GM12878 (cell line): ENCODE results near the gene GSG1L. TPM values are rescaled to one million over a fixed set of nuclear protein-coding genes. Genes with fewer than 3 reads are reported as not detected.

Source experiments
- ATAC-seq: fragments of 200-7000 bp; cut with Tn5 transposase; 3 replicates; pipeline ENCODE4 v1.9.1; 2020; ENCODE audit warnings: mild to moderate bottlenecking, moderate library complexity
- BruUV-seq: library from RNA; stranded (reverse); fragments of 400-500 nt; replicated peaks from 2 replicates; lab custom pipeline; 2021; lab: Mats Ljungman, UMichigan
- CTCF ChIA-PET: fragments of 300-600 bp; sonication (Branson Sonifier 250); formaldehyde crosslinking; extraction: SDS; loops from one replicate; lab custom pipeline; 2021; ENCODE audit warnings: inconsistent platforms; lab: Yijun Ruan, JAX
- POLR2A ChIA-PET: fragments of 350-600 bp; formaldehyde crosslinking; extraction: SDS; loops from one replicate; lab custom pipeline; 2021; ENCODE audit warnings: inconsistent platforms; lab: Charles Lee
- RAD21 ChIA-PET: fragments of 300-600 bp; sonication (Branson Sonifier 250); formaldehyde crosslinking; loops from one replicate; lab custom pipeline; 2023; ENCODE audit warnings: antibody characterized with exemption; ENCODE audit not compliant: unreplicated experiment; lab: Charles Lee
- SMC1A ChIA-PET: fragments of 300-600 bp; sonication (Branson Sonifier 250); formaldehyde crosslinking; loops from one replicate; lab custom pipeline; 2023; ENCODE audit not compliant: unreplicated experiment, uncharacterized antibody; lab: Charles Lee
- DNase-seq: peaks from one replicate; pipeline ENCODE4 v3.0.0-alpha.2; 2011; ENCODE audit warnings: low read depth, low spot score
- FAIRE-seq: peaks from 3 replicates; lab custom pipeline; 2011; peaks lifted over from hg19 to GRCh38; lab: Jason Lieb, UNC
- H2AFZ ChIP-seq: 2 replicates; pipeline ENCODE4 v1.6.0; 2011; ENCODE audit warnings: low read depth, low read length, control low read depth; ENCODE audit not compliant: control insufficient read depth
- H3K27ac ChIP-seq: 2 replicates; pipeline ENCODE4 v1.5.1; 2011; ENCODE audit warnings: control low read depth; ENCODE audit not compliant: control insufficient read depth, insufficient read depth
- H3K27me3 ChIP-seq, 2 experiments: replicated peaks in 1 of 2; 2 replicates each; pipeline versions ENCODE4 v1.6.0 to v1.6.1; 2011; ENCODE audit warnings: low read length in 1 of 2; ENCODE audit not compliant: control insufficient read depth in 2 of 2, insufficient read depth in 2 of 2
- H3K36me3 ChIP-seq, 2 experiments: 2 replicates each; pipeline ENCODE4 v1.5.1; 2011; ENCODE audit warnings: low read length in 1 of 2; ENCODE audit not compliant: control insufficient read depth in 2 of 2, insufficient read depth in 2 of 2
- H3K4me1 ChIP-seq: 2 replicates; pipeline ENCODE4 v1.6.1; 2011; ENCODE audit warnings: mild to moderate bottlenecking, low read length, moderate library complexity, mixed read lengths; ENCODE audit not compliant: control insufficient read depth, insufficient read depth
- H3K4me2 ChIP-seq: 2 replicates; pipeline ENCODE4 v1.6.0; 2011; ENCODE audit warnings: control low read depth; ENCODE audit not compliant: control insufficient read depth, insufficient read depth
- H3K4me3 ChIP-seq: fragments of 200-600 bp; sonication (generic); 2 replicates; pipeline ENCODE4 v1.5.1; 2016
- H3K79me2 ChIP-seq: 2 replicates; pipeline ENCODE4 v1.6.0; 2011; ENCODE audit warnings: low read length; ENCODE audit not compliant: control insufficient read depth, insufficient read depth
- H3K9ac ChIP-seq: 2 replicates; pipeline ENCODE4 v1.8.0; 2011; ENCODE audit warnings: low read length, control low read depth, mixed read lengths; ENCODE audit not compliant: control insufficient read depth, insufficient read depth
- H3K9me3 ChIP-seq: replicated peaks from 3 replicates; pipeline ENCODE4 v1.5.1; 2011; ENCODE audit warnings: mild to moderate bottlenecking, low read length; ENCODE audit not compliant: control insufficient read depth, insufficient read depth
- H4K20me1 ChIP-seq: 2 replicates; pipeline ENCODE4 v1.6.0; 2011; ENCODE audit not compliant: control insufficient read depth, insufficient read depth
- BACH1 ChIP-seq: fragments of 450-650 bp; IDR thresholded peaks from 2 replicates; pipeline ENCODE4 v1.6.1; 2017; ENCODE audit warnings: mild to moderate bottlenecking, borderline replicate concordance
- BHLHE40 ChIP-seq, 2 experiments: fragments of 450-650 bp in 1 of 2; IDR thresholded peaks; 2 replicates each; pipeline ENCODE4 v1.6.1; 2011 to 2017; ENCODE audit warnings: low read depth in 2 of 2, borderline replicate concordance in 1 of 2, improper control_type of control experiment in 1 of 2, low read length in 1 of 2, mild to moderate bottlenecking in 1 of 2
- CHD2 ChIP-seq: IDR thresholded peaks from 2 replicates; pipeline ENCODE4 v1.6.1; 2011; ENCODE audit warnings: low read depth, low read length, improper control_type of control experiment, borderline replicate concordance
- ELK1 ChIP-seq: IDR thresholded peaks from 2 replicates; pipeline ENCODE4 v1.6.1; 2012; ENCODE audit warnings: low read depth, low read length, improper control_type of control experiment
- ESRRA ChIP-seq: IDR thresholded peaks from 2 replicates; pipeline ENCODE4 v1.6.1; 2012; ENCODE audit warnings: mild to moderate bottlenecking, low read length, improper control_type of control experiment
- KAT2A ChIP-seq: conservative IDR thresholded peaks from 2 replicates; pipeline ENCODE4 v1.6.1; 2011; ENCODE audit warnings: low read depth, low read length; ENCODE audit not compliant: control insufficient read depth
- PBX3 ChIP-seq: IDR thresholded peaks from 2 replicates; pipeline ENCODE4 v1.6.1; 2011; ENCODE audit warnings: mild to moderate bottlenecking, low read depth, low read length, moderate library complexity; ENCODE audit not compliant: insufficient replicate concordance
- RFX5 ChIP-seq: IDR thresholded peaks from 2 replicates; pipeline ENCODE4 v1.6.1; 2011; ENCODE audit warnings: low read depth, low read length, improper control_type of control experiment
- WGBS: methylation state at CpG from one replicate; pipeline ENCODE4 v1.1.6; 2016; ENCODE audit warnings: low lambda C conversion rate; ENCODE audit not compliant: insufficient replicate concordance, insufficient coverage; ENCODE audit errors: missing lambda C conversion rate; 5-methylcytosine and 5-hydroxymethylcytosine counted together
- in situ Hi-C: fragments of 300-500 bp; cut with MboI; formaldehyde crosslinking; loops from 9 replicates; pipeline ENCODE4 v1.14.3; 2018; ENCODE audit warnings: mixed read lengths
- intact Hi-C: fragments of 100-400 bp; cut with micrococcal nuclease; formaldehyde crosslinking; loops from one replicate; pipeline ENCODE4 v1.14.2; 2022; ENCODE audit not compliant: unreplicated experiment
- polyA plus RNA-seq, 11 experiments: library from polyadenylated mRNA; depleted of rRNA in 4 of 11; unstranded in 6 of 11; stranded (reverse) in 5 of 11; fragments of >200 nt; fragmentation: Nextera tagmentation in 4 of 11; fragmentation: Illumina TruSeq in 1 of 11; extraction: Ambion mirVana in 4 of 11; extraction: Trizol in 1 of 11; gene quantifications; 1 replicate in 1 of 11; 2 replicates in 10 of 11; pipeline versions ENCODE4 v1.2.1 to v1.2.3, GENCODE V29; 2011 to 2016; ENCODE audit warnings: inconsistent platforms in 2 of 11, missing spikeins in 2 of 11, low read depth in 1 of 11
- total RNA-seq, 4 experiments: library from RNA; depleted of rRNA in 3 of 4; stranded (reverse); fragments of >200 nt in 3 of 4; fragmentation: Illumina TruSeq in 1 of 4; extraction: Trizol in 1 of 4; gene quantifications; 2 replicates each; pipeline versions ENCODE4 v1.2.1 to v1.2.3, GENCODE V29; 2013 to 2021

Gene GSG1L
- total and polyA plus RNA-seq, 10 of the 15 experiments (the other 5 are each of a cell fraction or from before 2014, with no cell fraction given): not detected

GRCh38 chr16:27928542-27928941 lies 135.0 kb downstream of the GSG1L start (continued):
- TF ChIP-seq ELK1: no peak
- TF ChIP-seq, all 136 proteins: peak for 0

DNA sequence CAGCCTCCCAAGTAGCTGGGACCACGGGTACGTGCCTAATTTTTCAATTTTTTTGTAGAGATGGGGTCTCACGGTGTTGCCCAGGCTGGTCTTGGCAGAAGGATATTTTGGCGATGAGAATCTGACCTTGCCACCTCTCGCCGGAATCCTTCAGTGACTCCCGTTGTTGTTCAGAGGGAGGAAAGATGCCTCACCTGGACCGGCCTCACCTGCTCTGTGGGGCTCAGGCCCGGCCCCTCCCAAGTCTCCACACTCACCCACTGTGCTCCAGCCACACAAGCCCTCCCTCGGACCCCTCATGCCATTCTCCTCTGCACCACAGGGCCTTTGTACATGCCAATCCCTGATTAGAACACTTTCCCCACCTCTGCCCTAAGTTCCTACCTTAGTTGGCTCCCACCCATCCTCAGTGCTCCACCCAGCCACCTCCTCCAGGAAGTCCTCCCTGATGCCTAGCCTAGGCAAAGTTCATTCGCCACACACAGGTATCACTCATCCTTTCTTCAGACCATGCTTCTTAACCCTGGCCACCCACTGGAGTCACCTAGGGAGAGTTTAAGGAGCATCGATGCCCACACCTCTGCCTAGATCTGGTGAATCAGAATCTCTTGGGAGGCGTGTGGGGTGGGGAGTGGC lies 136.1 kb downstream of the GSG1L start:
- 25% methylated on average over 13 of the region's 13 CpGs for WGBS
- SMC1A ChIA-PET: no interaction called here

More for the DNA sequence above, 136.1 kb downstream of the GSG1L start:
- Histone ChIP-seq H3K36me3 (no peaks in the 10 kb centered on the region), H2AFZ (no peak overlapping the region), H3K4me3 (no peak overlapping the region), H3K4me1 (no peaks in the 10 kb centered on the region), H3K9me3 (no peaks in the 10 kb centered on the region), H3K27me3 (no peaks in the 10 kb centered on the region), H3K9ac (no peak overlapping the region), H3K27ac (no peak overlapping the region), H4K20me1 (no peaks in the 10 kb centered on the region), H3K79me2 (no peaks in the 10 kb centered on the region), H3K4me2 (no peak overlapping the region)
- ATAC-seq (no peak), DNase-seq (no peak), FAIRE-seq (no peak)
- no TSS peak for BruUV-seq
- ChIA-PET CTCF (no interaction called here), POLR2A (no interaction called here), RAD21 (no interaction called here)
- intact Hi-C loops: no loop called here
- no peak for TF ChIP-seq BACH1
- TF ChIP-seq CHD2: no peak
- no peak for TF ChIP-seq PBX3
- TF ChIP-seq KAT2A: no peak
- no peak for TF ChIP-seq ESRRA
- TF ChIP-seq RFX5: no peak
- TF ChIP-seq BHLHE40 (IDR thresholded peaks at IDR 0.05; ENCODE audit: borderline replicate concordance in 1 of 2, low read depth in 2 of 2, low read length in 1 of 2): no peak
- in situ Hi-C loops: no loop called here
